Trophoblast cell (in vitro differentiated cells and primary cell): ENCODE results near the gene RPL26.
"Not testable (repeated sequence)": the region's sequence is repeated elsewhere in the genome, so short reads cannot be mapped to it uniquely, and the experiment has no call there.

Experiments used
- DNase-seq, 2 donors: peaks; one replicate each; pipeline ENCODE4 v3.0.0-alpha.2; 2016
- H2AFZ ChIP-seq: 2 replicates; pipeline ENCODE4 v1.6.1; 2013; ENCODE audit warnings: low read length, moderate library complexity, mild to moderate bottlenecking; ENCODE audit not compliant: insufficient read depth, poor library complexity
- H2AK5ac ChIP-seq: 2 replicates; pipeline ENCODE4 v1.6.1; 2013; ENCODE audit warnings: mild to moderate bottlenecking, low read length
- H2BK120ac ChIP-seq: 2 replicates; pipeline ENCODE4 v1.6.1; 2013; ENCODE audit warnings: low read length, mild to moderate bottlenecking, moderate library complexity; ENCODE audit not compliant: insufficient read depth, poor library complexity
- H2BK12ac ChIP-seq: 2 replicates; pipeline ENCODE4 v1.6.1; 2013; ENCODE audit warnings: mild to moderate bottlenecking, low read length, moderate library complexity
- H2BK5ac ChIP-seq: 2 replicates; pipeline ENCODE4 v1.6.1; 2013; ENCODE audit warnings: low read length, low read depth, moderate library complexity, mild to moderate bottlenecking; ENCODE audit not compliant: poor library complexity
- H3K14ac ChIP-seq: 2 replicates; pipeline ENCODE4 v1.6.1; 2013; ENCODE audit warnings: mild to moderate bottlenecking, low read length
- H3K18ac ChIP-seq: 2 replicates; pipeline ENCODE4 v1.6.1; 2013; ENCODE audit warnings: mild to moderate bottlenecking, low read length
- H3K23ac ChIP-seq: 2 replicates; pipeline ENCODE4 v1.6.1; 2013; ENCODE audit warnings: low read length
- H3K27ac ChIP-seq: 2 replicates; pipeline ENCODE4 v1.5.1; 2013; ENCODE audit warnings: low read depth, mild to moderate bottlenecking, inconsistent platforms, low read length, moderate library complexity
- H3K27me3 ChIP-seq: 2 replicates; pipeline ENCODE4 v1.6.1; 2013; ENCODE audit warnings: inconsistent platforms, mild to moderate bottlenecking, low read length, moderate library complexity; ENCODE audit not compliant: insufficient read depth
- H3K36me3 ChIP-seq, 2 experiments: 1 replicate in 1 of 2; 2 replicates in 1 of 2; pipeline ENCODE4 v1.6.1; 2013; ENCODE audit warnings: low read length in 2 of 2, mild to moderate bottlenecking in 2 of 2, moderate library complexity in 1 of 2; ENCODE audit not compliant: insufficient read depth in 2 of 2, control insufficient read depth in 1 of 2
- H3K4ac ChIP-seq: 2 replicates; pipeline ENCODE4 v1.6.1; 2013; ENCODE audit warnings: low read depth, mild to moderate bottlenecking, low read length, moderate library complexity
- H3K4me1 ChIP-seq, 2 experiments: 1 replicate in 1 of 2; 2 replicates in 1 of 2; pipeline ENCODE4 v1.6.1; 2013; ENCODE audit warnings: low read length in 2 of 2, mild to moderate bottlenecking in 2 of 2, moderate library complexity in 1 of 2; ENCODE audit not compliant: insufficient read depth in 2 of 2, control insufficient read depth in 1 of 2
- H3K4me2 ChIP-seq: 2 replicates; pipeline ENCODE4 v1.6.1; 2013; ENCODE audit warnings: inconsistent platforms, mild to moderate bottlenecking, low read length, moderate library complexity
- H3K4me3 ChIP-seq: 2 replicates; pipeline ENCODE4 v1.5.1; 2013; ENCODE audit warnings: mild to moderate bottlenecking, low read depth, low read length, inconsistent platforms
- H3K79me1 ChIP-seq: one replicate; pipeline ENCODE4 v1.6.1; 2013; ENCODE audit warnings: low read length
- H3K79me2 ChIP-seq: 2 replicates; pipeline ENCODE4 v1.6.1; 2013; ENCODE audit warnings: low read length, mild to moderate bottlenecking; ENCODE audit not compliant: control insufficient read depth, insufficient read depth, poor library complexity
- H3K9ac ChIP-seq: 2 replicates; pipeline ENCODE4 v1.6.1; 2013; ENCODE audit warnings: mild to moderate bottlenecking, low read length
- H3K9me3 ChIP-seq: 2 replicates; pipeline ENCODE4 v1.6.1; 2013; ENCODE audit warnings: low read depth, mild to moderate bottlenecking, control low read depth, inconsistent platforms, low read length; ENCODE audit not compliant: insufficient read depth
- H4K12ac ChIP-seq: 2 replicates; pipeline ENCODE4 v1.6.1; 2013; ENCODE audit warnings: low read depth, mild to moderate bottlenecking, low read length, moderate library complexity
- H4K8ac ChIP-seq: 2 replicates; pipeline ENCODE4 v1.6.1; 2013; ENCODE audit warnings: low read depth, mild to moderate bottlenecking, low read length, moderate library complexity
- H4K91ac ChIP-seq: one replicate; pipeline ENCODE4 v1.6.1; 2013; ENCODE audit warnings: low read depth, mild to moderate bottlenecking, low read length, moderate library complexity
- WGBS: extraction: QIAGEN DNeasy Blood & Tissue Kit; methylation state at CpG from one replicate; pipeline ENCODE4 v1.1.7; 2013; ENCODE audit warnings: missing lambda C conversion rate; ENCODE audit not compliant: insufficient read length, insufficient coverage; ENCODE audit errors: extremely low coverage; 5-methylcytosine and 5-hydroxymethylcytosine counted together

The RPL26 gene

GRCh38 chr17:8378117-8378516 lies 4.9 kb downstream of the RPL26 start:
- not testable (repeated sequence) for H4K91ac ChIP-seq, H3K27ac ChIP-seq, H2AFZ ChIP-seq, H3K9ac ChIP-seq, H3K4me1 ChIP-seq, H3K79me2 ChIP-seq, H3K4ac ChIP-seq, H4K12ac ChIP-seq, H3K9me3 ChIP-seq, H3K23ac ChIP-seq, DNase-seq, H3K4me3 ChIP-seq, H4K8ac ChIP-seq, H3K4me2 ChIP-seq, H3K14ac ChIP-seq, H2AK5ac ChIP-seq, H3K27me3 ChIP-seq, H3K18ac ChIP-seq, H2BK12ac ChIP-seq, H2BK5ac ChIP-seq, H2BK120ac ChIP-seq, H3K79me1 ChIP-seq
- H3K36me3 ChIP-seq, result peaks cover 19 to 40% of the 10 kb centered on the region in 2 experiments
- WGBS, result no CpG with 5 or more reads among the region's 8 CpGs

GRCh38 chr17:8377422-8377821 lies 5.6 kb downstream of the RPL26 start:
- Histone ChIP-seq H3K27me3 (no peaks in the 10 kb centered on the region), H3K79me2 (peaks cover 7% of the 10 kb centered on the region)
- no CpG with 5 or more reads among the region's 4 CpGs for WGBS

GRCh38 chr17:8376271-8377067 lies 6.5 kb downstream of the RPL26 start, which contains the start of gene KRABD2:
TSS of gene KRABD2 (minus strand) at chr17:8376704.
- Histone ChIP-seq H3K27me3 (no peaks in the 10 kb centered on the region), H3K36me3 (peaks cover 17 to 37% of the 10 kb centered on the region in 2 experiments), H3K9ac (peak within 1 kb of the TSS; percentile 93)

More at GRCh38 chr17:8377422-8377821, 5.6 kb downstream of the RPL26 start:
- H3K79me1 ChIP-seq, result peaks cover 3% of the 10 kb centered on the region
- no peak overlapping the region for H2AK5ac ChIP-seq
- no peak overlapping the region for H2AFZ ChIP-seq
- H3K4me3 ChIP-seq, result no peak overlapping the region
- H4K8ac ChIP-seq, result no peak overlapping the region
- peaks cover 6 to 10% of the 10 kb centered on the region in 2 experiments for H3K4me1 ChIP-seq
- no peak overlapping the region for H3K4ac ChIP-seq
- no peak overlapping the region for H4K12ac ChIP-seq
- H2BK120ac ChIP-seq, result no peak overlapping the region
- no peak overlapping the region for H3K4me2 ChIP-seq
- H3K36me3 ChIP-seq, result peaks cover 19 to 40% of the 10 kb centered on the region in 2 experiments
- no peak overlapping the region for H2BK12ac ChIP-seq
- H2BK5ac ChIP-seq, result no peak overlapping the region
- no peak overlapping the region for H3K27ac ChIP-seq
- H3K9me3 ChIP-seq, result no peaks in the 10 kb centered on the region
- H3K23ac ChIP-seq, result no peak overlapping the region
- H3K9ac ChIP-seq, result no peak overlapping the region
- DNase-seq, result no peak
- no peak overlapping the region for H3K18ac ChIP-seq
- no peak overlapping the region for H3K14ac ChIP-seq
- H4K91ac ChIP-seq, result no peak overlapping the region

GRCh38 chr17:8375738-8376259 lies 7.2 kb downstream of the RPL26 start:
- H3K79me2 ChIP-seq, result peaks cover 4% of the 10 kb centered on the region
- no peak overlapping the region for H2BK12ac ChIP-seq
- H3K4me2 ChIP-seq, result peak overlapping the region; percentile 86
- WGBS, result no CpG with 5 or more reads among the region's 18 CpGs
- H3K27ac ChIP-seq, result no peak overlapping the region
- DNase-seq, result peak in 1 of 2 donors; percentile 44
- H2AFZ ChIP-seq, result peak overlapping the region; percentile 11
- H3K36me3 ChIP-seq, result peaks cover 13 to 33% of the 10 kb centered on the region in 2 experiments
- no peaks in the 10 kb centered on the region for H3K9me3 ChIP-seq
- H3K18ac ChIP-seq, result no peak overlapping the region
- no peak overlapping the region for H2AK5ac ChIP-seq
- peak overlapping the region; percentile 98 for H3K14ac ChIP-seq
- H3K4me1 ChIP-seq, result peaks cover 6 to 10% of the 10 kb centered on the region in 2 experiments
- H3K4me3 ChIP-seq, result peak overlapping the region; percentile 89
- peak overlapping the region; percentile 5 for H4K8ac ChIP-seq
- no peak overlapping the region for H2BK5ac ChIP-seq
- peak overlapping the region; percentile 78 for H4K91ac ChIP-seq
- H4K12ac ChIP-seq, result peak overlapping the region; percentile 99
- peak overlapping the region; percentile 24 for H3K4ac ChIP-seq
- H3K23ac ChIP-seq, result no peak overlapping the region
- peaks cover 3% of the 10 kb centered on the region for H3K79me1 ChIP-seq
- no peak overlapping the region for H2BK120ac ChIP-seq
- no peaks in the 10 kb centered on the region for H3K27me3 ChIP-seq
- peak overlapping the region; percentile 39 for H3K9ac ChIP-seq

More at GRCh38 chr17:8376271-8377067, 6.5 kb downstream of the RPL26 start, which contains the start of gene KRABD2:
- peak within 1 kb of the TSS; percentile 88 for H3K27ac ChIP-seq
- peak within 1 kb of the TSS; percentile 71 for H2BK120ac ChIP-seq
- WGBS, result no CpG with 5 or more reads among the region's 41 CpGs
- H3K4me2 ChIP-seq, result peak within 1 kb of the TSS; percentile 86
- peak within 1 kb of the TSS; percentile 89 for H2AFZ ChIP-seq
- peak within 1 kb of the TSS; percentile 89 for H3K18ac ChIP-seq
- H3K4ac ChIP-seq, result peak within 1 kb of the TSS; percentile 91
- H2AK5ac ChIP-seq, result peak within 1 kb of the TSS; percentile 55
- peaks cover 6% of the 10 kb centered on the region for H3K79me2 ChIP-seq
- peak within 1 kb of the TSS; percentile 78 for H4K91ac ChIP-seq
- H3K9me3 ChIP-seq, result no peaks in the 10 kb centered on the region
- no peak within 1 kb of the TSS for H3K23ac ChIP-seq
- DNase-seq, result peak; percentile 80 to 82
- H3K4me3 ChIP-seq, result peak within 1 kb of the TSS; percentile 89
- peak within 1 kb of the TSS; percentile 98 for H3K14ac ChIP-seq
- peaks cover 6 to 10% of the 10 kb centered on the region in 2 experiments for H3K4me1 ChIP-seq
- H2BK12ac ChIP-seq, result no peak within 1 kb of the TSS
- peak within 1 kb of the TSS; percentile 66 for H2BK5ac ChIP-seq
- H3K79me1 ChIP-seq, result peaks cover 3% of the 10 kb centered on the region
- H4K8ac ChIP-seq, result peak within 1 kb of the TSS; percentile 97
- peak within 1 kb of the TSS; percentile 99 for H4K12ac ChIP-seq
